Stimulated activated CD8-positive, alpha-beta memory T cell treated with anti-CD3 and anti-CD28 coated beads, Interleukin-15, amount 100 ng/mL, for 48 hours (primary cell): ENCODE data around the gene QKI.

Source experiments
- DNase-seq, 2 donors: peaks; one replicate each; pipeline ENCODE4 v3.0.0-alpha.2; 2020; ENCODE audit warnings: low read depth in 2 of 2

Gene QKI

GRCh38 chr6:163532526-163533078 lies 118.1 kb downstream of the QKI start:
- no peak for DNase-seq

- DNase-seq, result no peak
These were observed 118.9 kb downstream of the QKI start for GRCh38 chr6:163533443-163533842.

GRCh38 chr6:163536770-163537169 lies 122.3 kb downstream of the QKI start:
- DNase-seq, result no peak

- no peak for DNase-seq
These were observed 123.8 kb downstream of the QKI start for GRCh38 chr6:163538331-163538730.

- no peak for DNase-seq
These were observed 124.7 kb downstream of the QKI start for GRCh38 chr6:163539101-163539762.

GRCh38 chr6:163543321-163543720 lies 128.8 kb downstream of the QKI start:
- DNase-seq, result no peak

GRCh38 chr6:163545370-163545769 lies 130.9 kb downstream of the QKI start:
- no peak for DNase-seq

GRCh38 chr6:163547287-163547686 lies 132.8 kb downstream of the QKI start:
- no peak for DNase-seq

- DNase-seq, result no peak
These were observed 134.1 kb downstream of the QKI start for GRCh38 chr6:163548624-163549023.

- no peak for DNase-seq
These were observed 139.5 kb downstream of the QKI start for GRCh38 chr6:163554032-163554431.

GRCh38 chr6:163554663-163555062 lies 140.1 kb downstream of the QKI start:
- DNase-seq, result peak; percentile 23 to 28

GRCh38 chr6:163559661-163560060 lies 145.1 kb downstream of the QKI start:
- DNase-seq, result no peak

- DNase-seq, result no peak
These were observed 148.8 kb downstream of the QKI start for GRCh38 chr6:163563318-163563717.

- DNase-seq, result no peak
These were observed 150.0 kb downstream of the QKI start for GRCh38 chr6:163564534-163564933.

- no peak for DNase-seq
These were observed 150.6 kb downstream of the QKI start for GRCh38 chr6:163565140-163565539.

- DNase-seq, result no peak
These were observed 151.5 kb downstream of the QKI start for GRCh38 chr6:163566056-163566455.

- DNase-seq, result no peak
These were observed 153.8 kb downstream of the QKI start for GRCh38 chr6:163568275-163568674.

- no peak for DNase-seq
These were observed 156.2 kb downstream of the QKI start for GRCh38 chr6:163570579-163571231.

GRCh38 chr6:163571730-163572129 lies 157.2 kb downstream of the QKI start:
- no peak for DNase-seq

- DNase-seq, result no peak
These were observed 158.1 kb downstream of the QKI start for GRCh38 chr6:163572612-163573011.

GRCh38 chr6:163573503-163574179 lies 159.1 kb downstream of the QKI start:
- no peak for DNase-seq

GRCh38 chr6:163576114-163576513 lies 161.6 kb downstream of the QKI start:
- DNase-seq, result no peak

- no peak for DNase-seq
These were observed 162.9 kb downstream of the QKI start for GRCh38 chr6:163577404-163577803.
